Epithelial cell of esophagus (primary cell): ENCODE data around the gene TMEM135.
"Not testable (repeated sequence)": the region's sequence is repeated elsewhere in the genome, so short reads cannot be mapped to it uniquely, and the experiment has no call there.

ENCODE experiments used
- DNase-seq: peaks from one replicate; pipeline ENCODE4 v3.0.0; 2010; ENCODE audit warnings: low read depth
- H3K4me3 ChIP-seq: 2 replicates; pipeline ENCODE4 v1.5.1; 2011; ENCODE audit warnings: mild to moderate bottlenecking, low read length, control low read depth
- CTCF ChIP-seq: IDR thresholded peaks from 2 replicates; pipeline ENCODE4 v1.5.1; 2011; ENCODE audit warnings: low read depth, mild to moderate bottlenecking, low read length, control low read depth, inconsistent platforms; ENCODE audit not compliant: insufficient read depth; ENCODE audit errors: missing control alignments

The TMEM135 gene

GRCh38 chr11:87263979-87264378 is 226.2 kb downstream of the TMEM135 start:
- TF ChIP-seq CTCF, result no peak
- DNase-seq, result no peak
- no peak overlapping the region for H3K4me3 ChIP-seq

GRCh38 chr11:87265132-87265531 is 227.4 kb downstream of the TMEM135 start:
- no peak overlapping the region for H3K4me3 ChIP-seq
- no peak for TF ChIP-seq CTCF
- DNase-seq, result no peak

- no peak for DNase-seq
- TF ChIP-seq CTCF, result no peak
- H3K4me3 ChIP-seq, result no peak overlapping the region
Observed at GRCh38 chr11:87265979-87266378, 228.2 kb downstream of the TMEM135 start.

GRCh38 chr11:87266751-87267150 is 229.0 kb downstream of the TMEM135 start:
- no peak overlapping the region for H3K4me3 ChIP-seq
- DNase-seq, result peak; percentile 36
- TF ChIP-seq CTCF, result no peak

- DNase-seq, H3K4me3 ChIP-seq: not testable (repeated sequence)
Observed at GRCh38 chr11:87271951-87272350, 234.2 kb downstream of the TMEM135 start.

- DNase-seq, result no peak
- H3K4me3 ChIP-seq, result no peak overlapping the region
- TF ChIP-seq CTCF, result no peak
Observed at GRCh38 chr11:87275176-87275575, 237.4 kb downstream of the TMEM135 start.

- TF ChIP-seq CTCF, result no peak
- no peak overlapping the region for H3K4me3 ChIP-seq
- DNase-seq, result no peak
Observed at GRCh38 chr11:87280143-87280542, 242.4 kb downstream of the TMEM135 start.

GRCh38 chr11:87281496-87281895 is 243.8 kb downstream of the TMEM135 start:
- no peak overlapping the region for H3K4me3 ChIP-seq
- peak; percentile 45 for TF ChIP-seq CTCF
- peak; percentile 77 for DNase-seq
